Naive B cell (primary cell): Measurements from ENCODE around the gene TRIM56. TPM values are rescaled to one million over a fixed set of nuclear protein-coding genes. Genes with fewer than 3 reads are reported as not detected.
A peak's percentile ranks its signal among the peaks of the same experiment; 100 is the strongest.
"Not testable (repeated sequence)": the region's sequence is repeated elsewhere in the genome, so short reads cannot be mapped to it uniquely, and the experiment has no call there.

ENCODE experiments used
- ATAC-seq, 2 donors: fragments of 150-1000 bp; cut with Tn5 transposase; 2 replicates each; pipeline ENCODE4 v1.10.0; 2021; ENCODE audit warnings: low read depth in 2 of 2, mild to moderate bottlenecking in 2 of 2, moderate library complexity in 2 of 2
- DNase-seq: peaks from one replicate; pipeline ENCODE4 v3.0.0; 2022
- H3K27ac Mint-ChIP-seq, 6 donors: one replicate each; pipeline ENCODE4 v1.8.0; 2020 to 2022; ENCODE audit warnings: mild to moderate bottlenecking in 6 of 6, mixed read lengths in 6 of 6, moderate library complexity in 5 of 6, inconsistent platforms in 2 of 6
- H3K27me3 Mint-ChIP-seq, 3 donors: one replicate each; pipeline ENCODE4 v1.8.0; 2021 to 2022; ENCODE audit warnings: mixed read lengths in 3 of 3, mild to moderate bottlenecking in 1 of 3
- H3K36me3 Mint-ChIP-seq, 2 donors: one replicate each; pipeline ENCODE4 v1.8.0; 2020 to 2022; ENCODE audit warnings: mixed read lengths in 2 of 2, inconsistent platforms in 1 of 2, mild to moderate bottlenecking in 1 of 2
- H3K4me1 Mint-ChIP-seq, 3 donors: one replicate each; pipeline ENCODE4 v1.8.0; 2020 to 2022; ENCODE audit warnings: mixed read lengths in 3 of 3, inconsistent platforms in 1 of 3, mild to moderate bottlenecking in 1 of 3, moderate library complexity in 1 of 3
- H3K4me3 Mint-ChIP-seq, 8 donors: one replicate each; pipeline ENCODE4 v1.8.0; 2020 to 2022; ENCODE audit warnings: mild to moderate bottlenecking in 8 of 8, mixed read lengths in 8 of 8, moderate library complexity in 8 of 8, inconsistent platforms in 2 of 8
- H3K9me3 Mint-ChIP-seq, 7 donors: one replicate each; pipeline ENCODE4 v1.8.0; 2020 to 2022; ENCODE audit warnings: mixed read lengths in 7 of 7, mild to moderate bottlenecking in 5 of 7, inconsistent platforms in 2 of 7, moderate library complexity in 1 of 7
- polyA plus RNA-seq, 6 donors: library from polyadenylated mRNA; unstranded; fragments of 300-500 nt; fragmentation: Illumina TruSeq; gene quantifications; one replicate each; pipeline ENCODE4 v1.2.3, GENCODE V29; 2021; ENCODE audit warnings: low read depth in 6 of 6

Gene TRIM56
- polyA plus RNA-seq, 6 donors from 2014 or later = 1.0 to 17.7 (median 6.3) TPM

GRCh38 chr7:101076183-101076582, 9.1 kb upstream of the TRIM56 start:
- H3K27ac Mint-ChIP-seq, H3K36me3 Mint-ChIP-seq, H3K4me3 Mint-ChIP-seq, H3K9me3 Mint-ChIP-seq, DNase-seq, ATAC-seq: not testable (repeated sequence)
- Mint-ChIP-seq H3K4me1 (peaks cover 7 to 14% (median 11%) of the 10 kb centered on the region in 3 donors), H3K27me3 (peaks cover 0 to 14% (median 9%) of the 10 kb centered on the region in 3 donors)

- H3K27ac Mint-ChIP-seq = peak overlapping the region; percentile 27 to 95 (median 78)
- peak; percentile 87 to 88 for ATAC-seq
- H3K4me3 Mint-ChIP-seq = peak overlapping the region in 5 of 8 donors; percentile 2 to 67 (median 41)
- peaks cover 7 to 14% (median 11%) of the 10 kb centered on the region in 3 donors for H3K4me1 Mint-ChIP-seq
- peaks cover 0 to 6% (median 0%) of the 10 kb centered on the region in 3 donors for H3K27me3 Mint-ChIP-seq
- peak; percentile 72 for DNase-seq
- no peaks in the 10 kb centered on the region for H3K36me3 Mint-ChIP-seq
- H3K9me3 Mint-ChIP-seq = no peaks in the 10 kb centered on the region
Measured at GRCh38 chr7:101077303-101078086, 7.8 kb upstream of the TRIM56 start.

GRCh38 chr7:101081432-101081831, 3.8 kb upstream of the TRIM56 start:
- Mint-ChIP-seq H3K36me3 (no peaks in the 10 kb centered on the region), H3K4me1 (peaks cover 18 to 32% (median 29%) of the 10 kb centered on the region in 3 donors), H3K27me3 (no peaks in the 10 kb centered on the region), H3K27ac (no peak overlapping the region), H3K4me3 (peak overlapping the region in 1 of 8 donors; percentile 30), H3K9me3 (no peaks in the 10 kb centered on the region)
- DNase-seq = no peak
- no peak for ATAC-seq

- no peak for DNase-seq
- Mint-ChIP-seq H3K4me1 (peaks cover 21 to 31% (median 28%) of the 10 kb centered on the region in 3 donors), H3K4me3 (peak overlapping the region; percentile 93 to 100 (median 98)), H3K27me3 (no peaks in the 10 kb centered on the region), H3K36me3 (no peaks in the 10 kb centered on the region), H3K9me3 (no peaks in the 10 kb centered on the region), H3K27ac (peak overlapping the region; percentile 97 to 100 (median 99))
- no peak for ATAC-seq
Measured at GRCh38 chr7:101084865-101085161, 468 bp upstream of the TRIM56 start.

GRCh38 chr7:101087334-101088068, 2.2 kb downstream of the TRIM56 start:
- H3K9me3 Mint-ChIP-seq = peaks cover 0 to 6% (median 0%) of the 10 kb centered on the region in 7 donors
- H3K4me1 Mint-ChIP-seq = peaks cover 29 to 44% (median 38%) of the 10 kb centered on the region in 3 donors
- H3K36me3 Mint-ChIP-seq = peaks cover 6 to 9% of the 10 kb centered on the region in 2 donors
- no peak for ATAC-seq
- H3K27me3 Mint-ChIP-seq = no peaks in the 10 kb centered on the region
- no peak for DNase-seq
- peak overlapping the region in 4 of 8 donors; percentile 28 to 95 (median 61) for H3K4me3 Mint-ChIP-seq
- peak overlapping the region in 1 of 6 donors; percentile 97 for H3K27ac Mint-ChIP-seq

GRCh38 chr7:101088069-101088425, 2.8 kb downstream of the TRIM56 start:
- H3K4me3 Mint-ChIP-seq = no peak overlapping the region
- no peak for ATAC-seq

GRCh38 chr7:101088858-101089529, 3.7 kb downstream of the TRIM56 start:
- Mint-ChIP-seq H3K36me3 (peaks cover 6 to 9% of the 10 kb centered on the region in 2 donors), H3K9me3 (peaks cover 0 to 6% (median 0%) of the 10 kb centered on the region in 7 donors), H3K4me1 (peaks cover 32 to 49% (median 38%) of the 10 kb centered on the region in 3 donors), H3K4me3 (peak overlapping the region in 2 of 8 donors; percentile 29 to 38), H3K27me3 (no peaks in the 10 kb centered on the region), H3K27ac (peak overlapping the region in 3 of 6 donors; percentile 18 to 97 (median 66))
- DNase-seq (no peak), ATAC-seq (no peak)

More at GRCh38 chr7:101088069-101088425, 2.8 kb downstream of the TRIM56 start:
- Mint-ChIP-seq H3K9me3 (peaks cover 0 to 6% (median 0%) of the 10 kb centered on the region in 7 donors), H3K36me3 (peaks cover 6 to 9% of the 10 kb centered on the region in 2 donors), H3K27me3 (no peaks in the 10 kb centered on the region), H3K27ac (peak overlapping the region in 1 of 6 donors; percentile 97), H3K4me1 (peaks cover 29 to 44% (median 38%) of the 10 kb centered on the region in 3 donors)
- no peak for DNase-seq

GRCh38 chr7:101089876-101090275, 4.6 kb downstream of the TRIM56 start:
- no peak for ATAC-seq
- peaks cover 32 to 55% (median 35%) of the 10 kb centered on the region in 3 donors for H3K4me1 Mint-ChIP-seq
- H3K27me3 Mint-ChIP-seq = no peaks in the 10 kb centered on the region
- no peak for DNase-seq
- peaks cover 6 to 9% of the 10 kb centered on the region in 2 donors for H3K36me3 Mint-ChIP-seq
- peaks cover 0 to 6% (median 0%) of the 10 kb centered on the region in 7 donors for H3K9me3 Mint-ChIP-seq
- peak overlapping the region in 1 of 8 donors; percentile 38 for H3K4me3 Mint-ChIP-seq
- H3K27ac Mint-ChIP-seq = no peak overlapping the region

GRCh38 chr7:101092266-101092905, 7.1 kb downstream of the TRIM56 start:
- H3K4me1 Mint-ChIP-seq = peaks cover 27 to 59% (median 27%) of the 10 kb centered on the region in 3 donors
- not testable (repeated sequence) for H3K27me3 Mint-ChIP-seq, ATAC-seq, H3K9me3 Mint-ChIP-seq, H3K36me3 Mint-ChIP-seq, H3K27ac Mint-ChIP-seq, H3K4me3 Mint-ChIP-seq, DNase-seq

GRCh38 chr7:101093906-101094305, 8.6 kb downstream of the TRIM56 start:
- no peak for DNase-seq
- ATAC-seq = no peak
- H3K9me3 Mint-ChIP-seq = peaks cover 0 to 6% (median 0%) of the 10 kb centered on the region in 7 donors
- no peaks in the 10 kb centered on the region for H3K27me3 Mint-ChIP-seq
- peaks cover 24 to 57% (median 29%) of the 10 kb centered on the region in 3 donors for H3K4me1 Mint-ChIP-seq
- H3K27ac Mint-ChIP-seq = peak overlapping the region in 1 of 6 donors; percentile 47
- H3K36me3 Mint-ChIP-seq = peaks cover 6 to 9% of the 10 kb centered on the region in 2 donors
- no peak overlapping the region for H3K4me3 Mint-ChIP-seq

GRCh38 chr7:101094376-101094775, 9.1 kb downstream of the TRIM56 start:
- H3K4me3 Mint-ChIP-seq = no peak overlapping the region
- H3K9me3 Mint-ChIP-seq = peaks cover 0 to 6% (median 0%) of the 10 kb centered on the region in 7 donors
- no peak overlapping the region for H3K27ac Mint-ChIP-seq
- DNase-seq (no peak), ATAC-seq (no peak)
- H3K36me3 Mint-ChIP-seq = peaks cover 6 to 9% of the 10 kb centered on the region in 2 donors
- no peaks in the 10 kb centered on the region for H3K27me3 Mint-ChIP-seq
- peaks cover 23 to 52% (median 27%) of the 10 kb centered on the region in 3 donors for H3K4me1 Mint-ChIP-seq

GRCh38 chr7:101094791-101095375, 9.6 kb downstream of the TRIM56 start:
- ATAC-seq (no peak), DNase-seq (no peak)
- Mint-ChIP-seq H3K36me3 (peaks cover 6 to 9% of the 10 kb centered on the region in 2 donors), H3K9me3 (peaks cover 0 to 6% (median 0%) of the 10 kb centered on the region in 7 donors), H3K27me3 (peaks cover 0 to under 1% (median 0%) of the 10 kb centered on the region in 3 donors), H3K4me1 (peaks cover 21 to 47% (median 22%) of the 10 kb centered on the region in 3 donors), H3K27ac (peak overlapping the region in 1 of 6 donors; percentile 29), H3K4me3 (peak overlapping the region in 1 of 8 donors; percentile 66)
